ENCODE measurements around the gene SLC15A3.

DNA sequence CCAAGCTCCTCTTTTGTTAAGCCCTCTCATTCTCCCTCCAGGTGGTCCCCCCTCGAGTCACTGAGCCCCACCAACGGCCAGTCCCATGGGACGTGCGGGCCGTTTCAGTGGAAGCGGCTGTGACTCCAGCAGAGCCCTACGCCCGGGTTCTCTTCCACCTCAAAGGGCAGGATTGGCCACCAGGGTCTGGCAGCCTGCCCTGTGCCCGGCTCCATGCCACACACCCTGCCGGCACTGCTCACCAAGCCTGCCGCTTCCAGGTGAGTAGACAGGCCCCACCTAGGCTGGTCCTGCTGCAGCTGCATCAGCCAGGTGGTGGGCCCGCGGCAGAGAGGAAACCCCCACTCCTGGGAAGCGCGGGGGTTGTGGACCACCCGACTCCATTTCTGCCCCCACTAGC, 24.4 kb downstream of the SLC15A3 start:
- TF ChIP-seq FOXK1 (CRISPR knock-in tag; IDR thresholded peaks at IDR 0.05), result no peak
- TF ChIP-seq, protein P1, sequence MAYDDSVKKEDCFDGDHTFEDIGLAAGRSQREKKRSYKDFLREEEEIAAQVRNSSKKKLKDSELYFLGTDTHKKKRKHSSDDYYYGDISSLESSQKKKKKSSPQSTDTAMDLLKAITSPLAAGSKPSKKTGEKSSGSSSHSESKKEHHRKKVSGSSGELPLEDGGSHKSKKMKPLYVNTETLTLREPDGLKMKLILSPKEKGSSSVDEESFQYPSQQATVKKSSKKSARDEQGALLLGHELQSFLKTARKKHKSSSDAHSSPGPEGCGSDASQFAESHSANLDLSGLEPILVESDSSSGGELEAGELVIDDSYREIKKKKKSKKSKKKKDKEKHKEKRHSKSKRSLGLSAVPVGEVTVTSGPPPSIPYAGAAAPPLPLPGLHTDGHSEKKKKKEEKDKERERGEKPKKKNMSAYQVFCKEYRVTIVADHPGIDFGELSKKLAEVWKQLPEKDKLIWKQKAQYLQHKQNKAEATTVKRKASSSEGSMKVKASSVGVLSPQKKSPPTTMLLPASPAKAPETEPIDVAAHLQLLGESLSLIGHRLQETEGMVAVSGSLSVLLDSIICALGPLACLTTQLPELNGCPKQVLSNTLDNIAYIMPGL (CRISPR knock-in tag; IDR thresholded peaks at IDR 0.05), result no peak
- TF ChIP-seq, protein P2, sequence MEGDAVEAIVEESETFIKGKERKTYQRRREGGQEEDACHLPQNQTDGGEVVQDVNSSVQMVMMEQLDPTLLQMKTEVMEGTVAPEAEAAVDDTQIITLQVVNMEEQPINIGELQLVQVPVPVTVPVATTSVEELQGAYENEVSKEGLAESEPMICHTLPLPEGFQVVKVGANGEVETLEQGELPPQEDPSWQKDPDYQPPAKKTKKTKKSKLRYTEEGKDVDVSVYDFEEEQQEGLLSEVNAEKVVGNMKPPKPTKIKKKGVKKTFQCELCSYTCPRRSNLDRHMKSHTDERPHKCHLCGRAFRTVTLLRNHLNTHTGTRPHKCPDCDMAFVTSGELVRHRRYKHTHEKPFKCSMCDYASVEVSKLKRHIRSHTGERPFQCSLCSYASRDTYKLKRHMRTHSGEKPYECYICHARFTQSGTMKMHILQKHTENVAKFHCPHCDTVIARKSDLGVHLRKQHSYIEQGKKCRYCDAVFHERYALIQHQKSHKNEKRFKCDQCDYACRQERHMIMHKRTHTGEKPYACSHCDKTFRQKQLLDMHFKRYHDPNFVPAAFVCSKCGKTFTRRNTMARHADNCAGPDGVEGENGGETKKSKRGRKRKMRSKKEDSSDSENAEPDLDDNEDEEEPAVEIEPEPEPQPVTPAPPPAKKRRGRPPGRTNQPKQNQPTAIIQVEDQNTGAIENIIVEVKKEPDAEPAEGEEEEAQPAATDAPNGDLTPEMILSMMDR (IDR thresholded peaks at IDR 0.05), result no peak
- TF ChIP-seq ZNF317 (CRISPR knock-in tag; IDR thresholded peaks at IDR 0.05; ENCODE audit: borderline replicate concordance, low read depth), result no peak
- TF ChIP-seq ELF4 (CRISPR knock-in tag; IDR thresholded peaks at IDR 0.05; ENCODE audit: low read depth), result no peak
- TF ChIP-seq, protein P3, sequence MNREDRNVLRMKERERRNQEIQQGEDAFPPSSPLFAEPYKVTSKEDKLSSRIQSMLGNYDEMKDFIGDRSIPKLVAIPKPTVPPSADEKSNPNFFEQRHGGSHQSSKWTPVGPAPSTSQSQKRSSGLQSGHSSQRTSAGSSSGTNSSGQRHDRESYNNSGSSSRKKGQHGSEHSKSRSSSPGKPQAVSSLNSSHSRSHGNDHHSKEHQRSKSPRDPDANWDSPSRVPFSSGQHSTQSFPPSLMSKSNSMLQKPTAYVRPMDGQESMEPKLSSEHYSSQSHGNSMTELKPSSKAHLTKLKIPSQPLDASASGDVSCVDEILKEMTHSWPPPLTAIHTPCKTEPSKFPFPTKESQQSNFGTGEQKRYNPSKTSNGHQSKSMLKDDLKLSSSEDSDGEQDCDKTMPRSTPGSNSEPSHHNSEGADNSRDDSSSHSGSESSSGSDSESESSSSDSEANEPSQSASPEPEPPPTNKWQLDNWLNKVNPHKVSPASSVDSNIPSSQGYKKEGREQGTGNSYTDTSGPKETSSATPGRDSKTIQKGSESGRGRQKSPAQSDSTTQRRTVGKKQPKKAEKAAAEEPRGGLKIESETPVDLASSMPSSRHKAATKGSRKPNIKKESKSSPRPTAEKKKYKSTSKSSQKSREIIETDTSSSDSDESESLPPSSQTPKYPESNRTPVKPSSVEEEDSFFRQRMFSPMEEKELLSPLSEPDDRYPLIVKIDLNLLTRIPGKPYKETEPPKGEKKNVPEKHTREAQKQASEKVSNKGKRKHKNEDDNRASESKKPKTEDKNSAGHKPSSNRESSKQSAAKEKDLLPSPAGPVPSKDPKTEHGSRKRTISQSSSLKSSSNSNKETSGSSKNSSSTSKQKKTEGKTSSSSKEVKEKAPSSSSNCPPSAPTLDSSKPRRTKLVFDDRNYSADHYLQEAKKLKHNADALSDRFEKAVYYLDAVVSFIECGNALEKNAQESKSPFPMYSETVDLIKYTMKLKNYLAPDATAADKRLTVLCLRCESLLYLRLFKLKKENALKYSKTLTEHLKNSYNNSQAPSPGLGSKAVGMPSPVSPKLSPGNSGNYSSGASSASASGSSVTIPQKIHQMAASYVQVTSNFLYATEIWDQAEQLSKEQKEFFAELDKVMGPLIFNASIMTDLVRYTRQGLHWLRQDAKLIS (CRISPR knock-in tag; IDR thresholded peaks at IDR 0.05; ENCODE audit: borderline replicate concordance), result no peak
- TF ChIP-seq ZBTB21 (CRISPR knock-in tag; IDR thresholded peaks at IDR 0.05; ENCODE audit: borderline replicate concordance), result no peak
- TF ChIP-seq SP1 (CRISPR knock-in tag; conservative IDR thresholded peaks at IDR 0.05), result no peak
- TF ChIP-seq SMAD4 (CRISPR knock-in tag; IDR thresholded peaks at IDR 0.05), result no peak
